ENCODE data around the gene LYPD3. TPM values are rescaled to one million over a fixed set of nuclear protein-coding genes. Genes with fewer than 3 reads are reported as not detected.

LYPD3 gene
- total and polyA plus RNA-seq, 2 experiments from 2014 or later, result 3.3 to 4.6 TPM

GRCh38 chr19:43460362-43461016, 4.9 kb downstream of the LYPD3 start:
- Mint-ChIP-seq H3K27me3 (ENCODE audit: insufficient read depth, low read depth, poor library complexity) (peaks cover 14% of the 10 kb centered on the region), H3K4me1 (peaks cover 9% of the 10 kb centered on the region), H3K27ac (no peak overlapping the region), H3K36me3 (ENCODE audit: low read depth) (no peaks in the 10 kb centered on the region), H3K4me3 (no peak overlapping the region), H3K9me3 (no peaks in the 10 kb centered on the region)
- ATAC-seq, result no peak
- Histone ChIP-seq H3K4me3 (no peak overlapping the region), H3K4me2 (no peak overlapping the region), H3K4me1 (ENCODE audit: insufficient read depth) (peaks cover 11% of the 10 kb centered on the region), H4K20me1 (replicated peaks; ENCODE audit: insufficient read depth) (no peaks in the 10 kb centered on the region), H3K27ac (ENCODE audit: low read depth) (no peak overlapping the region), H3K27me3 (ENCODE audit: insufficient read depth) (peaks cover 16% of the 10 kb centered on the region), H2AFZ (no peak overlapping the region), H3K79me2 (replicated peaks; ENCODE audit: insufficient read depth) (no peaks in the 10 kb centered on the region), H3F3A (replicated peaks; ENCODE audit: low read depth) (peaks cover 14% of the 10 kb centered on the region), H3K36me3 (ENCODE audit: insufficient read depth) (no peaks in the 10 kb centered on the region), H3K9me2 (ENCODE audit: insufficient read depth) (no peaks in the 10 kb centered on the region)
- DNase-seq (ENCODE audit: low spot score), result peak; percentile 30
- TF ChIP-seq CTCF (conservative IDR thresholded peaks at IDR 0.05; ENCODE audit: low read depth in 2 of 2), result no peak
- no peak for TF ChIP-seq ZNF114 (CRISPR knock-in tag; IDR thresholded peaks at IDR 0.05)
- TF ChIP-seq CREB1 (CRISPR knock-in tag; IDR thresholded peaks at IDR 0.05; ENCODE audit: low read depth), result no peak
- TF ChIP-seq EZH2 (IDR thresholded peaks at IDR 0.05; ENCODE audit: low read depth, unreplicated experiment), result no peak
- no peak for TF ChIP-seq ETS1 (IDR thresholded peaks at IDR 0.05)
- TF ChIP-seq EZH2phosphoT487 (IDR thresholded peaks at IDR 0.05; ENCODE audit: unreplicated experiment), result no peak
- no peak for TF ChIP-seq ZNF462 (CRISPR knock-in tag; IDR thresholded peaks at IDR 0.05)
- no peak for TF ChIP-seq NANOG (IDR thresholded peaks at IDR 0.05; ENCODE audit: borderline replicate concordance)
- TF ChIP-seq POLR2AphosphoS5 (IDR thresholded peaks at IDR 0.05; ENCODE audit: low read depth), result no peak
- no peak for TF ChIP-seq JUNB (IDR thresholded peaks at IDR 0.05; ENCODE audit: unreplicated experiment)
- TF ChIP-seq STAT1 (IDR thresholded peaks at IDR 0.05; ENCODE audit: unreplicated experiment), result no peak
